ENCODE results near the gene SLC50A1.
A peak's percentile ranks its signal among the peaks of the same experiment; 100 is the strongest.

SLC50A1 gene

GRCh38 chr1:155170101-155170785 is 34.6 kb downstream of the SLC50A1 start:
- no peak for DNase-seq

GRCh38 chr1:155170806-155171205 is 35.2 kb downstream of the SLC50A1 start:
- no peak for DNase-seq

- no peak for DNase-seq
These were observed 36.4 kb downstream of the SLC50A1 start for GRCh38 chr1:155171836-155172731.

- DNase-seq, result peak; percentile 54 to 96 (median 90)
These were observed 37.3 kb downstream of the SLC50A1 start, which contains the start of gene KRTCAP2 for GRCh38 chr1:155172732-155173477. Gene KRTCAP2 (minus strand): TSS chr1:155173304. CDS start chr1:155173224, 80 bp downstream.

GRCh38 chr1:155173478-155174323 is 38.0 kb downstream of the SLC50A1 start, which contains the start of gene TRIM46:
Gene TRIM46 (plus strand): TSS chr1:155173849. CDS start chr1:155173967, 118 bp downstream.
- DNase-seq, result peak in 34 of 51 donors; percentile 18 to 89 (median 49)

GRCh38 chr1:155174324-155175280 is 39.0 kb downstream of the SLC50A1 start:
- DNase-seq, result peak in 19 of 51 donors; percentile 26 to 77 (median 51)

GRCh38 chr1:155175281-155175926 is 39.8 kb downstream of the SLC50A1 start:
- no peak for DNase-seq

- peak in 2 of 51 donors; percentile 14 to 25 for DNase-seq
These were observed 40.3 kb downstream of the SLC50A1 start for GRCh38 chr1:155175927-155176371.

- DNase-seq, result peak in 45 of 51 donors; percentile 25 to 88 (median 68)
These were observed 41.0 kb downstream of the SLC50A1 start for GRCh38 chr1:155176544-155177071.

- no peak for DNase-seq
These were observed 41.7 kb downstream of the SLC50A1 start for GRCh38 chr1:155177192-155177917.

- DNase-seq, result no peak
These were observed 42.2 kb downstream of the SLC50A1 start for GRCh38 chr1:155177918-155178281.

GRCh38 chr1:155178441-155179111 is 42.9 kb downstream of the SLC50A1 start:
- DNase-seq, result no peak

GRCh38 chr1:155179112-155180031 is 43.7 kb downstream of the SLC50A1 start:
- DNase-seq, result no peak

GRCh38 chr1:155181371-155182051 is 45.9 kb downstream of the SLC50A1 start:
- DNase-seq, result no peak

- no peak for DNase-seq
These were observed 46.4 kb downstream of the SLC50A1 start for GRCh38 chr1:155182052-155182550.
